ENCODE measurements around the gene FAM124B.

Gene FAM124B

DNA sequence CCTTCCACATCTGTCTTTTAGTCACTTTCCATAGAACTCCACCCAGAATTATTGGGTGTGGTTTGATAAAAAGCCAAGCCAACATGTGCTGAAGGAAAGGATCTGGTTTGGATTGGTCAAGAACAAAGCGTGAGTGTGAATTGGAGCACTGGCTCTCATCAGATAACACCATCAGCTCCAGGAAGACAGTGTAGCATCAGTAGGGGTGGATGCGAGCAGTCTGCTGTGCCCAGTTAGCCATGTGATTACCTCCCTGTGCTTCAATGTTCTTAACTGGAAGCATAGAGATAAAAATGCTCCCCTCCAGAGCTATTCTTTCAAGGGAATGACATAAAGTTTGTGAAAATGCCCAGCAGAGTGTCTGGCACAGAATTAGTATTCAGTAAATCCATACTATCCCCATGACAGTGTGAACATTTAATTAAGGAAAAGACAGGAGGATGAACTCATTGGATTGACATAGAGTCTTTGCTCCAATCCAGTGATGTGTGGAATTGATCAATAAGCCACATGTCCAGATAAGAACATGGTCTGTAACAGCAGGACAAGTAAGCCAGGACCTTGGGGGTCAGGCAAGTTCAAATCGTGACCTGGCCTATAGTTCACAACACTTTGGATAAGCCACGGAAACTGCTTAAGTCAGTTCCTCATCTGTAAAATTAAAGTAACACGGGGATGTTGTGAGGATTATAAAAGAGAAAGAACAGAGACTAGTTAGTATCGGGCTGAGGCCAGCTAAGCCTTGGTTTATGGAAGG lies 68.0 kb downstream of the FAM124B start:
- no peak for DNase-seq

DNA sequence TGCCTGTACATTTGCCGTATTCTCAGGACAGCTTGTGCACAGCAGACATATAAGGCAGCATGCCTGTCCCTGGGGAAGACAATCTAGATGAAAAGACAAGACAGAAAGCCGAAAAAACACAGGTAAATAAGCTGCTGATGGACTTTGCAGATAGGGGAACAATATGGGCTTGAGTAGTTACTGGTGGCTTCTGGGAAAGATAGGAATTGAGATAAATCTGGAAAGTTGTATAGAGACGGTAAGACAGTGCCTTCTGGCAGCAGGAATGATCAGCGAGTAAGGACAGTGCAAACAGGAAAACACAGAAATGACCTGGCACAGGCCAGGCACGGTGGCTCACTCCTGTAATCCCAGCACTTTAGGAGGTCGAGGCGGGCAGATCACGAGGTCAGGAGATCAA lies 70.2 kb downstream of the FAM124B start:
- DNase-seq, result no peak

DNA sequence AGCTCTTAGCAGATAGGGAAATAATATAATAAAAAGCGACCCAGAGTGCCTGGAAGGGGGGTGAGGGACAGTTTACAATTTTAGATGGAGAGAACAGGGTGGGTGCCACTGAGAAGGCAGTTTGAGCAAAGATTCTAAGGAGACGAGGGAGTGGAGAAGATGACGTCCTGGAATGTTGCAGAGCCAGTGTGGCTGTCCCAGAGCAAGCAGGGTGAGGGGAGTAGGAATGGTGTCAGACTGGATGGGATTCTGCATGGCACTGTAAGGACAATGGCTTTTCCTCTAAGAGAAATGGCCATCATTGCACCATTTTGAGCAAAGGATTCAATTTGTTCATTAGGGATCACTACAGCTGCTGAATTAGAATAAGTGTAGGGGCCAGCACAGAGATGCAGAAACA lies 73.1 kb downstream of the FAM124B start:
- DNase-seq, result no peak
